Esophagus muscularis mucosa (tissue), 4 donors: ENCODE data around the gene ADGRB3. TPM values are rescaled to one million over a fixed set of nuclear protein-coding genes. Genes with fewer than 3 reads are reported as not detected.

Experiments
- DNase-seq: peaks from one replicate; pipeline ENCODE4 v3.0.0-alpha.2; 2017; ENCODE audit errors: extremely low spot score
- H3K27ac ChIP-seq, 4 donors: fragments of 200-600 bp; sonication (generic); replicated peaks in 1 of 4; 1 replicate in 3 of 4; 2 replicates in 1 of 4; pipeline ENCODE4 v1.5.1; 2016 to 2019; ENCODE audit warnings: mild to moderate bottlenecking in 1 of 4
- H3K27me3 ChIP-seq, 4 donors: fragments of 200-600 bp; sonication (generic); one replicate each; pipeline versions ENCODE4 v1.5.1 to v1.6.0; 2016 to 2019
- H3K36me3 ChIP-seq, 4 donors: fragments of 200-600 bp; sonication (generic); one replicate each; pipeline ENCODE4 v1.5.1; 2016 to 2019
- H3K4me1 ChIP-seq, 4 donors: fragments of 200-600 bp; sonication (generic); one replicate each; pipeline ENCODE4 v1.5.1; 2016 to 2019
- H3K4me3 ChIP-seq, 4 donors: fragments of 200-600 bp; sonication (generic); 1 replicate in 2 of 4; 2 replicates in 2 of 4; pipeline ENCODE4 v1.5.1; 2016 to 2019; ENCODE audit warnings: mild to moderate bottlenecking in 4 of 4, moderate library complexity in 1 of 4
- H3K9me3 ChIP-seq, 4 donors: fragments of 200-600 bp; sonication (generic); 1 replicate in 3 of 4; 2 replicates in 1 of 4; pipeline ENCODE4 v1.5.1; 2016 to 2019
- CTCF ChIP-seq, 3 experiments: fragments of 200-600 bp in 2 of 3; fragments of 450-650 bp in 1 of 3; sonication (generic) in 2 of 3; IDR thresholded peaks; one replicate each; pipeline ENCODE4 v1.5.1; 2017 to 2019; ENCODE audit warnings: antibody characterized with exemption in 3 of 3, mild to moderate bottlenecking in 2 of 3, moderate library complexity in 1 of 3
- EP300 ChIP-seq: sonication (generic); formaldehyde crosslinking; IDR thresholded peaks from one replicate; pipeline ENCODE4 v1.6.1; 2017; ENCODE audit warnings: antibody characterized with exemption
- POLR2A ChIP-seq: fragments of 450-650 bp; IDR thresholded peaks from one replicate; pipeline ENCODE4 v1.6.1; 2017; ENCODE audit warnings: antibody characterized with exemption, moderate library complexity, mild to moderate bottlenecking, low read depth
- POLR2AphosphoS5 ChIP-seq, 2 donors: sonication (generic); formaldehyde crosslinking; IDR thresholded peaks; one replicate each; pipeline ENCODE4 v1.6.1; 2017; ENCODE audit warnings: antibody characterized with exemption in 2 of 2
- WGBS: methylation state at CpG from one replicate; pipeline ENCODE4 v1.1.5; 2018; 5-methylcytosine and 5-hydroxymethylcytosine counted together
- intact Hi-C: fragments of 100-400 bp; cut with DNase I; formaldehyde crosslinking; loops from one replicate; pipeline ENCODE4 v1.15.1; 2023
- total RNA-seq, 4 donors: library from RNA; depleted of rRNA; stranded (reverse); fragments of >200 nt; gene quantifications; one replicate each; pipeline versions ENCODE4 v1.1.0 to v1.2.1, GENCODE V29; 2016

ADGRB3 gene
- total RNA-seq, 4 donors from 2014 or later = 4.9 to 6.3 (median 5.8) TPM

GRCh38 chr6:68649669-68650068, 14.6 kb downstream of the ADGRB3 start:
- H3K27me3 ChIP-seq = no peaks in the 10 kb centered on the region
- 84% methylated on average over 3 of the region's 3 CpGs for WGBS
- no peak overlapping the region for H3K4me3 ChIP-seq
- H3K36me3 ChIP-seq = no peaks in the 10 kb centered on the region
- no peak for DNase-seq
- TF ChIP-seq POLR2A (no peak), POLR2AphosphoS5 (IDR thresholded peaks at IDR 0.05) (no peak), CTCF (IDR thresholded peaks at IDR 0.05) (no peak), EP300 (no peak)
- H3K4me1 ChIP-seq = no peaks in the 10 kb centered on the region
- intact Hi-C loops = no loop called here
- no peaks in the 10 kb centered on the region for H3K9me3 ChIP-seq
- H3K27ac ChIP-seq = no peak overlapping the region

- no peaks in the 10 kb centered on the region for H3K36me3 ChIP-seq
- no peaks in the 10 kb centered on the region for H3K9me3 ChIP-seq
- no peak overlapping the region for H3K4me3 ChIP-seq
- DNase-seq = no peak
- no peaks in the 10 kb centered on the region for H3K4me1 ChIP-seq
- 87% methylated on average over 4 of the region's 4 CpGs for WGBS
- intact Hi-C loops = no loop called here
- no peak overlapping the region for H3K27ac ChIP-seq
- H3K27me3 ChIP-seq = no peaks in the 10 kb centered on the region
- TF ChIP-seq EP300 = no peak
- TF ChIP-seq POLR2AphosphoS5 (IDR thresholded peaks at IDR 0.05) = no peak
- no peak for TF ChIP-seq POLR2A
- no peak for TF ChIP-seq CTCF (IDR thresholded peaks at IDR 0.05)
Observed at GRCh38 chr6:68650142-68650541, 15.1 kb downstream of the ADGRB3 start.

GRCh38 chr6:68651011-68651985, 16.2 kb downstream of the ADGRB3 start:
- no peaks in the 10 kb centered on the region for H3K4me1 ChIP-seq
- H3K4me3 ChIP-seq = no peak overlapping the region
- TF ChIP-seq EP300 (no peak), CTCF (IDR thresholded peaks at IDR 0.05) (no peak), POLR2A (no peak), POLR2AphosphoS5 (IDR thresholded peaks at IDR 0.05) (no peak)
- DNase-seq = no peak
- no peaks in the 10 kb centered on the region for H3K9me3 ChIP-seq
- no peak overlapping the region for H3K27ac ChIP-seq
- H3K36me3 ChIP-seq = no peaks in the 10 kb centered on the region
- 56% methylated on average over 2 of the region's 2 CpGs for WGBS
- H3K27me3 ChIP-seq = no peaks in the 10 kb centered on the region
- intact Hi-C loops = no loop called here

- no peak overlapping the region for H3K27ac ChIP-seq
- no peak for TF ChIP-seq POLR2AphosphoS5 (IDR thresholded peaks at IDR 0.05)
- no peaks in the 10 kb centered on the region for H3K27me3 ChIP-seq
- no peaks in the 10 kb centered on the region for H3K36me3 ChIP-seq
- WGBS = 79% methylated on average over 6 of the region's 6 CpGs
- H3K4me1 ChIP-seq = no peaks in the 10 kb centered on the region
- intact Hi-C loops = no loop called here
- no peak for DNase-seq
- no peaks in the 10 kb centered on the region for H3K9me3 ChIP-seq
- no peak overlapping the region for H3K4me3 ChIP-seq
Observed at GRCh38 chr6:68652117-68652536, 17.0 kb downstream of the ADGRB3 start.

GRCh38 chr6:68653074-68653705, 18.1 kb downstream of the ADGRB3 start:
- Histone ChIP-seq H3K4me1 (no peaks in the 10 kb centered on the region), H3K27me3 (no peaks in the 10 kb centered on the region), H3K36me3 (no peaks in the 10 kb centered on the region), H3K4me3 (no peak overlapping the region), H3K9me3 (no peaks in the 10 kb centered on the region), H3K27ac (no peak overlapping the region)
- DNase-seq = no peak
- intact Hi-C loops = no loop called here
- no peak for TF ChIP-seq POLR2AphosphoS5 (IDR thresholded peaks at IDR 0.05)
- TF ChIP-seq EP300 = no peak
- TF ChIP-seq CTCF (IDR thresholded peaks at IDR 0.05) = no peak
- TF ChIP-seq POLR2A = no peak
- 75% methylated on average over 3 of the region's 3 CpGs for WGBS
